Naive thymus-derived CD4-positive, alpha-beta T cell (primary cell): ENCODE measurements around the gene GATB. TPM values are rescaled to one million over a fixed set of nuclear protein-coding genes. Genes with fewer than 3 reads are reported as not detected.
A peak's percentile ranks its signal among the peaks of the same experiment; 100 is the strongest.

ENCODE experiments used
- ATAC-seq: fragments of 150-1000 bp; cut with Tn5 transposase; 2 replicates; pipeline ENCODE4 v1.10.0; 2021; ENCODE audit warnings: mild to moderate bottlenecking, moderate library complexity
- CTCF ChIA-PET: fragments of 350-600 bp; sonication (Branson Sonifier 250); formaldehyde crosslinking; loops from one replicate; lab custom pipeline; 2021; ENCODE audit warnings: antibody characterized with exemption; lab: Charles Lee
- POLR2A ChIA-PET: fragments of 350-600 bp; sonication (Branson Sonifier 250); formaldehyde crosslinking; loops from one replicate; lab custom pipeline; 2021; ENCODE audit warnings: antibody characterized with exemption, inconsistent platforms; lab: Charles Lee
- DNase-seq, 9 donors: peaks; one replicate each; pipeline versions ENCODE4 v3.0.0 to v3.0.0-alpha.2; 2020 to 2022; ENCODE audit warnings: mixed read lengths in 1 of 9
- H3K27ac ChIP-seq: one replicate; pipeline ENCODE4 v1.7.0; 2013; ENCODE audit warnings: mild to moderate bottlenecking, low read depth, low read length, moderate library complexity
- H3K27me3 ChIP-seq, 2 donors: one replicate each; pipeline ENCODE4 v1.7.0; 2013; ENCODE audit warnings: low read length in 2 of 2, mild to moderate bottlenecking in 2 of 2, moderate library complexity in 2 of 2; ENCODE audit not compliant: control insufficient read depth in 2 of 2, insufficient read depth in 2 of 2
- H3K36me3 ChIP-seq, 3 experiments: 1 replicate in 2 of 3; 2 replicates in 1 of 3; pipeline ENCODE4 v1.7.0; 2013; ENCODE audit warnings: low read length in 3 of 3, mild to moderate bottlenecking in 3 of 3, moderate library complexity in 1 of 3; ENCODE audit not compliant: insufficient read depth in 3 of 3, control insufficient read depth in 2 of 3
- H3K4me1 ChIP-seq, 2 donors: one replicate each; pipeline ENCODE4 v1.7.0; 2013; ENCODE audit warnings: low read length in 2 of 2, mild to moderate bottlenecking in 2 of 2, moderate library complexity in 1 of 2; ENCODE audit not compliant: control insufficient read depth in 2 of 2, insufficient read depth in 2 of 2
- H3K4me3 ChIP-seq: 2 replicates; pipeline ENCODE4 v1.7.0; 2013; ENCODE audit warnings: mild to moderate bottlenecking, low read length
- H3K9me3 ChIP-seq, 3 experiments: 1 replicate in 2 of 3; 2 replicates in 1 of 3; pipeline ENCODE4 v1.7.0; 2013; ENCODE audit warnings: low read length in 3 of 3; ENCODE audit not compliant: control insufficient read depth in 2 of 3
- H3K27ac Mint-ChIP-seq, 9 donors: one replicate each; pipeline ENCODE4 v1.8.0; 2020 to 2022; ENCODE audit warnings: mixed read lengths in 9 of 9, mild to moderate bottlenecking in 8 of 9, moderate library complexity in 5 of 9, inconsistent platforms in 2 of 9
- H3K27me3 Mint-ChIP-seq, 5 donors: one replicate each; pipeline ENCODE4 v1.8.0; 2021 to 2022; ENCODE audit warnings: mixed read lengths in 5 of 5, mild to moderate bottlenecking in 1 of 5
- H3K36me3 Mint-ChIP-seq, 5 donors: one replicate each; pipeline ENCODE4 v1.8.0; 2020 to 2022; ENCODE audit warnings: mixed read lengths in 5 of 5, mild to moderate bottlenecking in 3 of 5, inconsistent platforms in 1 of 5
- H3K4me1 Mint-ChIP-seq, 7 donors: one replicate each; pipeline ENCODE4 v1.8.0; 2020 to 2022; ENCODE audit warnings: mixed read lengths in 7 of 7, mild to moderate bottlenecking in 3 of 7, inconsistent platforms in 1 of 7
- H3K4me3 Mint-ChIP-seq, 10 donors: one replicate each; pipeline ENCODE4 v1.8.0; 2020 to 2022; ENCODE audit warnings: mild to moderate bottlenecking in 10 of 10, mixed read lengths in 10 of 10, moderate library complexity in 6 of 10, inconsistent platforms in 2 of 10
- H3K9me3 Mint-ChIP-seq, 11 donors: one replicate each; pipeline ENCODE4 v1.8.0; 2020 to 2022; ENCODE audit warnings: mixed read lengths in 11 of 11, mild to moderate bottlenecking in 4 of 11, inconsistent platforms in 1 of 11, moderate library complexity in 1 of 11
- intact Hi-C, 2 donors: fragments of 100-400 bp; cut with micrococcal nuclease; formaldehyde crosslinking; loops; one replicate each; pipeline ENCODE4 v1.15.1; 2023
- polyA plus RNA-seq, 2 donors: library from polyadenylated mRNA; unstranded; fragments of 300-500 nt; fragmentation: Illumina TruSeq; gene quantifications; one replicate each; pipeline ENCODE4 v1.2.3, GENCODE V29; 2021
- total RNA-seq, 6 experiments: library from RNA in 5 of 6; stranded (reverse) in 5 of 6; gene quantifications; 1 replicate in 5 of 6; 2 replicates in 1 of 6; pipeline ENCODE4 v1.2.3 and lab custom pipeline; 2021 to 2026

GATB gene
- total and polyA plus RNA-seq, 7 experiments from 2014 or later: 10.5 to 17.8 (median 14.2) TPM

DNA sequence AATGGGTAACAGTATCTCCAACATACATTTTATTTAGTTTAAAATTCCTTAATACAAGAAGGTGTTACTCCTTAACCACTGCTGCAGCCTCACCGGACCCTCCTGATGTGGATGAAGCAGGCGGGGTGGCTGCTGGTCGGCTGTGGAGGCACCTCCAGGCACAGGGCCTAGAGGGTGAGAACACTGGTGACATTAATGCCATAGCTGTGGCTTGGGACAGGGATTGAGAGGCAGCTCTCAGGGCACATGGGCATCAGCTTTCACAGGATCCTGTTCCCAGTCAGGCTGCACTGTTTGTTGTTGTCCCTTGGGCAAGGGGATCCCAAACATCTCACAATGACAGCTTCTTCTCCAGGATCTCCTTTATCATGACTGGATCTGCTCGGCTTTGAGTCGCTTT is 90.0 kb downstream of the GATB start:
- Mint-ChIP-seq H3K36me3 (peaks cover 0 to 15% (median 1%) of the 10 kb centered on the region in 5 donors), H3K9me3 (no peaks in the 10 kb centered on the region), H3K4me1 (peaks cover 0 to 15% (median 0%) of the 10 kb centered on the region in 7 donors), H3K27me3 (no peaks in the 10 kb centered on the region), H3K4me3 (no peak overlapping the region), H3K27ac (no peak overlapping the region)
- H3K9me3 ChIP-seq: no peaks in the 10 kb centered on the region
- POLR2A ChIA-PET: interaction anchor here (0.7 kb wide), 1 partner anchor 1521 kb away, joined by 3 read pairs; no protein-coding TSS in a partner anchor
- no peak overlapping the region for H3K27ac ChIP-seq
- intact Hi-C loops: no loop called here
- DNase-seq: no peak
- no peaks in the 10 kb centered on the region for H3K27me3 ChIP-seq
- H3K4me1 ChIP-seq: no peaks in the 10 kb centered on the region
- H3K4me3 ChIP-seq: no peak overlapping the region
- no peaks in the 10 kb centered on the region for H3K36me3 ChIP-seq
- no peak for ATAC-seq
- CTCF ChIA-PET: no interaction called here

- H3K4me3 Mint-ChIP-seq: no peak overlapping the region
- intact Hi-C loops: no loop called here
- Histone ChIP-seq H3K4me1 (no peaks in the 10 kb centered on the region), H3K4me3 (no peak overlapping the region), H3K9me3 (no peaks in the 10 kb centered on the region), H3K36me3 (no peaks in the 10 kb centered on the region), H3K27ac (no peak overlapping the region), H3K27me3 (no peaks in the 10 kb centered on the region)
- ChIA-PET POLR2A (no interaction called here), CTCF (no interaction called here)
- no peaks in the 10 kb centered on the region for H3K9me3 Mint-ChIP-seq
- H3K36me3 Mint-ChIP-seq: peaks cover 0 to 15% (median 1%) of the 10 kb centered on the region in 5 donors
- no peaks in the 10 kb centered on the region for H3K27me3 Mint-ChIP-seq
- peaks cover 0 to 15% (median 0%) of the 10 kb centered on the region in 7 donors for H3K4me1 Mint-ChIP-seq
- no peak for DNase-seq
- H3K27ac Mint-ChIP-seq: no peak overlapping the region
- ATAC-seq: no peak
Measured at GRCh38 chr4:151669990-151670389, 90.8 kb downstream of the GATB start.

DNA sequence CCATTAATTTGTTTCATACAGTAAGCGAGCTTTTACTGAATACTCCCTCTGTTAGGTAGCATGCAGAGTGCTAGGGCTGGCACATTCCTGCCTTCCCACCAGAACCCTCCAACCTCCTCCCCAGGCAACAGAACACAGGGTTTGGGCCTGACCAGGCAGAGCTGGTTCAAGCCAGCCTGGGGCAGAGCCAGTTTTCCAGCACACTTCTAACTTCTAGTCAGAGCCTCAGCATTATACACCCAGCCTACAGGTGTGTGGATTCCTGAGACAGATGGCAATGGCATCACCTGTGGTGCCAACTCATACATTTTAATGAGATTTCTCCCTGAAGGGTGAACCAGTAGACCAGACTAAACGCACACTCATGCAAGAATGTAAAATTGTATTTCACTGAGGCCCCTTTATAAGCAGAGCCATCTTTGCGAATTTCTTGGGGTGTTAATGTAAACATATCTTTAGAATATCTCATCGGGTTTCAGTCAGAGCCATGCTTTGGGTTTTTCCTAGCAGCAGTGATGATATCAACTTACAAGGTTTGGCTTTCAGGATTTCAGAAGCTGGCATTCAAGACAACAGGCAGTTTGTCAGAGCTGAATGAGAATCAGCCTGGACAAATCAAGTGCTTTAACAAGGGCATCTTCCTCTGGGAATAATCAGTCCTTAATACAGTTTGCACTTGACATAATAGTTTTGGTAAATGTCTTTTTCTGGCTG is 92.0 kb downstream of the GATB start:
- DNase-seq: no peak
- CTCF ChIA-PET: interaction anchor here (0.5 kb wide), 2 partner anchors 687 to 1007 kb away, joined by 3 read pairs; no protein-coding TSS in a partner anchor
- Mint-ChIP-seq H3K27ac (no peak overlapping the region), H3K9me3 (no peaks in the 10 kb centered on the region), H3K4me3 (no peak overlapping the region), H3K4me1 (peaks cover 0 to 15% (median 0%) of the 10 kb centered on the region in 7 donors), H3K27me3 (no peaks in the 10 kb centered on the region), H3K36me3 (peaks cover 0 to 15% (median 1%) of the 10 kb centered on the region in 5 donors)
- no peaks in the 10 kb centered on the region for H3K4me1 ChIP-seq
- H3K36me3 ChIP-seq: no peaks in the 10 kb centered on the region
- no peaks in the 10 kb centered on the region for H3K27me3 ChIP-seq
- H3K9me3 ChIP-seq: no peaks in the 10 kb centered on the region
- POLR2A ChIA-PET: interaction anchor here (1.4 kb wide), 1 partner anchor 10 kb away, joined by 3 read pairs; no protein-coding TSS in a partner anchor
- intact Hi-C loops: no loop called here
- ATAC-seq: no peak
- no peak overlapping the region for H3K27ac ChIP-seq
- H3K4me3 ChIP-seq: no peak overlapping the region

- Mint-ChIP-seq H3K4me3 (no peak overlapping the region), H3K9me3 (no peaks in the 10 kb centered on the region), H3K27me3 (no peaks in the 10 kb centered on the region), H3K27ac (no peak overlapping the region), H3K4me1 (peaks cover 0 to 15% (median 0%) of the 10 kb centered on the region in 7 donors), H3K36me3 (peaks cover 0 to 19% (median 1%) of the 10 kb centered on the region in 5 donors)
- Histone ChIP-seq H3K9me3 (no peaks in the 10 kb centered on the region), H3K27ac (no peak overlapping the region), H3K36me3 (no peaks in the 10 kb centered on the region), H3K4me3 (no peak overlapping the region), H3K4me1 (no peaks in the 10 kb centered on the region), H3K27me3 (no peaks in the 10 kb centered on the region)
- ChIA-PET POLR2A (interaction anchor here (1.4 kb wide), 1 partner anchor 9 kb away, joined by 3 read pairs; no protein-coding TSS in a partner anchor), CTCF (interaction anchor here (0.6 kb wide), 1 partner anchor 305 kb away, joined by 3 read pairs; no protein-coding TSS in a partner anchor)
- intact Hi-C loops: no loop called here
- no peak for DNase-seq
- no peak for ATAC-seq
Measured at GRCh38 chr4:151667666-151668065, 93.1 kb downstream of the GATB start.

- Histone ChIP-seq H3K9me3 (no peaks in the 10 kb centered on the region), H3K27ac (no peak overlapping the region), H3K27me3 (no peaks in the 10 kb centered on the region), H3K36me3 (no peaks in the 10 kb centered on the region), H3K4me1 (no peaks in the 10 kb centered on the region), H3K4me3 (no peak overlapping the region)
- ChIA-PET POLR2A (interaction anchor here (1.4 kb wide), 1 partner anchor 9 kb away, joined by 3 read pairs; no protein-coding TSS in a partner anchor), CTCF (no interaction called here)
- H3K9me3 Mint-ChIP-seq: no peaks in the 10 kb centered on the region
- H3K36me3 Mint-ChIP-seq: peaks cover 0 to 16% (median 1%) of the 10 kb centered on the region in 5 donors
- H3K4me3 Mint-ChIP-seq: peak overlapping the region in 1 of 10 donors; percentile 35
- DNase-seq (no peak), ATAC-seq (no peak)
- intact Hi-C loops: no loop called here
- peaks cover 0 to 15% (median 0%) of the 10 kb centered on the region in 7 donors for H3K4me1 Mint-ChIP-seq
- no peaks in the 10 kb centered on the region for H3K27me3 Mint-ChIP-seq
- H3K27ac Mint-ChIP-seq: peak overlapping the region in 3 of 9 donors; percentile 4 to 72 (median 59)
Measured at GRCh38 chr4:151667048-151667447, 93.8 kb downstream of the GATB start.

DNA sequence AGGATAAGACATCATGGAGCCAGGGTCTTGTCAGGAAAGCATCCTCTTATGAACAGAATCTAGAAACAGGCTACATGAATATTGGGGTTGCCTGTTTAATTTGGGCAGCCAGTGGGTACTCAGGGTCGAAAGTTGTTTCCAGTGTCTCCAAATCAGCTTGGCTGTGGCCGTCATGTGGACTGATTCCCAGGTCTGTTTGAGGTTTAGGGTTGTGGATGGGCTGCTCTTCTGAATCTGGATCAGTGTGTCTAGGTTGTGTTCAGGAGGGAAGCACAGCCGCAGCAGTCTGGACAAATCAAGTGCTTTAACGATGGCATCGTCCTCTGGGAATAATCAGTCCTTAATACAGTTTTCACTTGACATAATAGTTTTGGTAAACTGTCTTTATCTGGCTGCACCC is 94.3 kb downstream of the GATB start:
- Histone ChIP-seq H3K36me3 (no peaks in the 10 kb centered on the region), H3K4me3 (no peak overlapping the region), H3K4me1 (no peaks in the 10 kb centered on the region), H3K27ac (no peak overlapping the region), H3K27me3 (no peaks in the 10 kb centered on the region), H3K9me3 (no peaks in the 10 kb centered on the region)
- H3K9me3 Mint-ChIP-seq: no peaks in the 10 kb centered on the region
- ATAC-seq (no peak), DNase-seq (no peak)
- ChIA-PET POLR2A (no interaction called here), CTCF (no interaction called here)
- H3K4me3 Mint-ChIP-seq: no peak overlapping the region
- H3K4me1 Mint-ChIP-seq: peaks cover 0 to 15% (median 0%) of the 10 kb centered on the region in 7 donors
- peaks cover 0 to 12% (median 1%) of the 10 kb centered on the region in 5 donors for H3K36me3 Mint-ChIP-seq
- peak overlapping the region in 1 of 9 donors; percentile 5 for H3K27ac Mint-ChIP-seq
- intact Hi-C loops: no loop called here
- no peaks in the 10 kb centered on the region for H3K27me3 Mint-ChIP-seq
